BJ (cell line): ENCODE data around the gene KRTAP9-7. TPM values are rescaled to one million over a fixed set of nuclear protein-coding genes. Genes with fewer than 3 reads are reported as not detected.
"Not testable (repeated sequence)": the region's sequence is repeated elsewhere in the genome, so short reads cannot be mapped to it uniquely, and the experiment has no call there.

Experiments used
- CTCF ChIA-PET: fragments of 350-600 bp; formaldehyde crosslinking; extraction: SDS; loops from one replicate; lab custom pipeline; 2021; ENCODE audit warnings: antibody characterized with exemption, inconsistent platforms; lab: Yijun Ruan, JAX
- POLR2A ChIA-PET: fragments of 300-600 bp; sonication (Branson Sonifier 250); formaldehyde crosslinking; extraction: SDS; loops from one replicate; lab custom pipeline; 2021; ENCODE audit warnings: antibody characterized with exemption; lab: Charles Lee
- DNase-seq: peaks from one replicate; pipeline ENCODE4 v3.0.0-alpha.2; 2011; ENCODE audit warnings: low read depth
- H3K27me3 ChIP-seq: 2 replicates; pipeline ENCODE4 v1.6.0; 2011; ENCODE audit warnings: low read length; ENCODE audit not compliant: control insufficient read depth, insufficient read depth
- H3K36me3 ChIP-seq: 2 replicates; pipeline ENCODE4 v1.5.1; 2011; ENCODE audit warnings: low read length; ENCODE audit not compliant: control insufficient read depth, insufficient read depth
- H3K4me3 ChIP-seq: 2 replicates; pipeline ENCODE4 v1.5.1; 2011; ENCODE audit warnings: low read depth, mild to moderate bottlenecking, control low read depth, low read length
- CTCF ChIP-seq: IDR thresholded peaks from 2 replicates; pipeline ENCODE4 v1.5.1; 2011; ENCODE audit warnings: low read depth, mild to moderate bottlenecking, control low read depth, inconsistent platforms, low read length, moderate library complexity; ENCODE audit not compliant: insufficient read depth
- polyA plus RNA-seq: library from polyadenylated mRNA; depleted of rRNA; stranded (reverse); fragments of >200 nt; gene quantifications from 2 replicates; pipeline ENCODE4 v1.2.3, GENCODE V29; 2011

Gene KRTAP9-7
- polyA plus RNA-seq, 1 experiment: not detected

GRCh38 chr17:41258406-41258805 lies 17.1 kb upstream of the KRTAP9-7 start:
- CTCF ChIA-PET: no interaction called here
- Histone ChIP-seq H3K27me3 (no peaks in the 10 kb centered on the region), H3K4me3 (no peak overlapping the region), H3K36me3 (no peaks in the 10 kb centered on the region)
- no peak for TF ChIP-seq CTCF
- POLR2A ChIA-PET: no interaction called here
- no peak for DNase-seq

- ChIA-PET POLR2A (no interaction called here), CTCF (interaction anchor here (0.6 kb wide), 1 partner anchor 14 kb away, joined by 3 read pairs; no protein-coding TSS in a partner anchor)
- DNase-seq: no peak
- no peak for TF ChIP-seq CTCF
- Histone ChIP-seq H3K36me3 (no peaks in the 10 kb centered on the region), H3K27me3 (no peaks in the 10 kb centered on the region), H3K4me3 (no peak overlapping the region)
Observed at GRCh38 chr17:41263212-41263611, 12.3 kb upstream of the KRTAP9-7 start.

- ChIA-PET POLR2A (no interaction called here), CTCF (no interaction called here)
- H3K36me3 ChIP-seq: no peaks in the 10 kb centered on the region
- TF ChIP-seq CTCF: no peak
- no peaks in the 10 kb centered on the region for H3K27me3 ChIP-seq
- no peak overlapping the region for H3K4me3 ChIP-seq
- DNase-seq: no peak
Observed at GRCh38 chr17:41264599-41264998, 10.9 kb upstream of the KRTAP9-7 start.

- no peak for DNase-seq
- no peaks in the 10 kb centered on the region for H3K36me3 ChIP-seq
- ChIA-PET CTCF (no interaction called here), POLR2A (no interaction called here)
- H3K27me3 ChIP-seq: no peaks in the 10 kb centered on the region
- no peak for TF ChIP-seq CTCF
- H3K4me3 ChIP-seq: no peak within 1 kb of the TSS
Observed at GRCh38 chr17:41265078-41265477, 10.4 kb upstream of the KRTAP9-7 start, which contains the start of gene KRTAP9-6. Gene KRTAP9-6, plus strand, starts transcription at chr17:41265378. Its CDS starts 0 bp downstream, at chr17:41265378.

- CTCF ChIA-PET: no interaction called here
- POLR2A ChIA-PET: no interaction called here
- no peaks in the 10 kb centered on the region for H3K36me3 ChIP-seq
- no peak for DNase-seq
- H3K4me3 ChIP-seq: no peak overlapping the region
- no peak for TF ChIP-seq CTCF
- H3K27me3 ChIP-seq: no peaks in the 10 kb centered on the region
Observed at GRCh38 chr17:41267711-41268110, 7.8 kb upstream of the KRTAP9-7 start.

GRCh38 chr17:41271323-41271722 lies 4.2 kb upstream of the KRTAP9-7 start:
- POLR2A ChIA-PET, H3K27me3 ChIP-seq, CTCF ChIA-PET: not testable (repeated sequence)

More at GRCh38 chr17:41271323-41271722, 4.2 kb upstream of the KRTAP9-7 start:
- not testable (repeated sequence) for H3K36me3 ChIP-seq, H3K4me3 ChIP-seq, DNase-seq
